GM23248 (cell line): ENCODE results near the gene TNFAIP3. TPM values are rescaled to one million over a fixed set of nuclear protein-coding genes. Genes with fewer than 3 reads are reported as not detected.
"Not testable (repeated sequence)": the region's sequence is repeated elsewhere in the genome, so short reads cannot be mapped to it uniquely, and the experiment has no call there.

Source experiments
- DNase-seq: peaks from one replicate; pipeline ENCODE4 v3.0.0-alpha.2; 2015
- H2AFZ ChIP-seq: fragments of 200-600 bp; sonication (generic); 2 replicates; pipeline ENCODE4 v1.6.1; 2016; ENCODE audit warnings: antibody characterized with exemption
- H3F3A ChIP-seq: fragments of 200-600 bp; sonication (generic); 2 replicates; pipeline ENCODE4 v1.6.1; 2016; ENCODE audit warnings: mild to moderate bottlenecking, antibody characterized with exemption, mixed run types; ENCODE audit not compliant: insufficient read depth
- H3K27ac ChIP-seq: fragments of 200-600 bp; sonication (generic); 2 replicates; pipeline ENCODE4 v1.5.1; 2016; ENCODE audit warnings: mild to moderate bottlenecking
- H3K27me3 ChIP-seq: fragments of 200-600 bp; sonication (generic); replicated peaks from 2 replicates; pipeline ENCODE4 v1.6.1; 2016; ENCODE audit warnings: mild to moderate bottlenecking; ENCODE audit not compliant: insufficient read depth
- H3K36me3 ChIP-seq: fragments of 200-600 bp; sonication (generic); 2 replicates; pipeline ENCODE4 v1.6.1; 2016; ENCODE audit warnings: low read depth, mild to moderate bottlenecking
- H3K4me1 ChIP-seq: fragments of 200-600 bp; sonication (generic); 2 replicates; pipeline ENCODE4 v1.6.1; 2016; ENCODE audit warnings: mild to moderate bottlenecking; ENCODE audit not compliant: insufficient read depth
- H3K4me2 ChIP-seq: fragments of 200-600 bp; sonication (generic); one replicate; pipeline ENCODE4 v1.6.1; 2016; ENCODE audit warnings: mild to moderate bottlenecking; ENCODE audit not compliant: unreplicated experiment
- H3K4me3 ChIP-seq: fragments of 200-600 bp; sonication (generic); 2 replicates; pipeline ENCODE4 v1.5.1; 2016; ENCODE audit warnings: mild to moderate bottlenecking
- H3K79me2 ChIP-seq: fragments of 200-600 bp; sonication (generic); 2 replicates; pipeline ENCODE4 v1.6.1; 2016; ENCODE audit warnings: mild to moderate bottlenecking; ENCODE audit not compliant: insufficient read depth
- H3K9ac ChIP-seq: fragments of 200-600 bp; sonication (generic); 2 replicates; pipeline ENCODE4 v1.6.1; 2016; ENCODE audit warnings: mild to moderate bottlenecking
- H3K9me2 ChIP-seq: fragments of 200-600 bp; sonication (generic); 2 replicates; pipeline ENCODE4 v1.6.1; 2016; ENCODE audit warnings: mixed run types, mild to moderate bottlenecking, moderate library complexity; ENCODE audit not compliant: insufficient read depth
- H3K9me3 ChIP-seq: fragments of 200-600 bp; sonication (generic); one replicate; pipeline ENCODE4 v1.6.1; 2017; ENCODE audit warnings: low read depth
- H4K20me1 ChIP-seq: fragments of 200-600 bp; sonication (generic); 2 replicates; pipeline ENCODE4 v1.6.0; 2016; ENCODE audit not compliant: insufficient read depth
- EZH2 ChIP-seq: fragments of 200-600 bp; sonication (generic); IDR thresholded peaks from 2 replicates; pipeline ENCODE4 v1.6.1; 2018; ENCODE audit warnings: antibody characterized with exemption, mild to moderate bottlenecking; ENCODE audit not compliant: insufficient read depth, poor library complexity, severe bottlenecking
- EZH2phosphoT487 ChIP-seq: fragments of 200-600 bp; sonication (generic); IDR thresholded peaks from 2 replicates; pipeline ENCODE4 v1.6.1; 2018; ENCODE audit warnings: antibody characterized with exemption, moderate library complexity, mild to moderate bottlenecking, low read depth; ENCODE audit not compliant: insufficient read depth
- WGBS, 2 experiments: methylation state at CpG; one replicate each; pipeline ENCODE4 v1.1.6; 2015 to 2017; ENCODE audit warnings: low lambda C conversion rate in 2 of 2, low coverage in 1 of 2; ENCODE audit errors: missing lambda C conversion rate in 2 of 2; 5-methylcytosine and 5-hydroxymethylcytosine counted together
- in situ Hi-C: fragments of 300-500 bp; cut with MboI; formaldehyde crosslinking; loops from 2 replicates; pipeline ENCODE4 v1.15.0; 2020
- polyA plus RNA-seq: library from polyadenylated mRNA; unstranded; fragments of >200 nt; fragmentation: Nextera tagmentation; extraction: Ambion mirVana; gene quantifications from 2 replicates; pipeline ENCODE4 v1.2.1, GENCODE V29; 2016
- total RNA-seq: library from RNA; depleted of rRNA; stranded (reverse); fragments of >200 nt; shearing (Covaris generic); gene quantifications from 2 replicates; pipeline ENCODE4 v1.2.3, GENCODE V29; 2014

The TNFAIP3 gene
- total and polyA plus RNA-seq, 2 experiments from 2014 or later: 2.7 to 6.3 TPM

DNA sequence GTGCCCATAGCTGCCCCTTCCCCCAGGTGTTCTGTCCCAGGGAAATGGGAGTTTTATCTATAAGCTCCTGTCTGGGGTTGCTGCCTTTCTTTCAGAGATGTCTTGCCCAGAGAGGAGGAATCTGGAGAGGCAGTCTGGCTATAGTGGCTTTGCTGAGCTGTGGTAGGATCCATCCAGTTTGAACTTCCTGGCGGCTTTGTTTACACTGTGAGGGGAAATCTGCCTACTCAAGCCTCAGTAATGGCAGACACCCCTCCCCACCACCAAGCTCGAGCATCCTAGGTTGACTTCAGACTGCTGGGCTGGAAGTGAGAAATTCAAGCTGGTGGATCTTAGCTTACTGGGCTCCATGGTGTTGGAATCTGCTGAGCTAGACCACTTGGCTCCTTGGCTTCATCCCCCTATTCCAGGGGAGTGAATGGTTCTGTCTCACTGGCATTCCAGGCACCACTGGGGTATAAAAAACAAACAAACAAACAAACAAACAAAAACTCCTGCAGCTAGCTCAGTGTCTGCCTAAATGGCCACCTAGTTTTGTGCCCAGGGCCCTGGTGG lies 24.0 kb downstream of the TNFAIP3 start:
- no peak overlapping the region for H3K27ac ChIP-seq
- peaks cover 45% of the 10 kb centered on the region for H3K4me1 ChIP-seq
- no peaks in the 10 kb centered on the region for H3K36me3 ChIP-seq
- no peak overlapping the region for H2AFZ ChIP-seq
- TF ChIP-seq EZH2phosphoT487 (no peak), EZH2 (no peak)
- H3K4me2 ChIP-seq: no peak overlapping the region
- H3K9ac ChIP-seq: no peak overlapping the region
- peaks cover 8% of the 10 kb centered on the region for H3K9me3 ChIP-seq
- in situ Hi-C loops: no loop called here
- H3K27me3 ChIP-seq: no peaks in the 10 kb centered on the region
- 97% methylated on average over 2 of the region's 2 CpGs for WGBS, 2 experiments
- H3F3A ChIP-seq: peaks cover 42% of the 10 kb centered on the region
- DNase-seq: no peak
- no peaks in the 10 kb centered on the region for H3K9me2 ChIP-seq
- H4K20me1 ChIP-seq: no peaks in the 10 kb centered on the region
- no peaks in the 10 kb centered on the region for H3K79me2 ChIP-seq
- no peak overlapping the region for H3K4me3 ChIP-seq

DNA sequence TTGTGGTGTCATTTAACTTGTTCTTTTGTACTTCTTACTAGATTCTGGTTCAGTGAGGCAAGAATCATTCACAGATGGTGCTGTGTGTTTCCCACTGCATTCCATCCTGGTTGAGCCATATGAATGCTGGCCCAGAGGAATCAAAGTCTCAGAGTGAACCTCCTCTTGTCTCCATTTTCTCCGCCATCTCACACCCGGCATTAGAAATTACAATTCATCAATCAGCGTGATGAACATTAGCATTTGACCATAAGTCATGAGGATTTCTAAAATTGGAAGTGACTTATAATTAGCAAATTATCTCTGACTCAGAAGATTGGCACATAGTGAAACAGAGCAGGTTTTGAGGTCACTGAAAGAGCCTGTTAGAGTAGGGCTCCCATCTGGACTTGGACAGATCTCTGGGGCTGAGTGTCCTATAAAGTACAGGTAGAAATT lies 25.2 kb downstream of the TNFAIP3 start:
- in situ Hi-C loops: no loop called here
- H3K9me2 ChIP-seq: no peaks in the 10 kb centered on the region
- H3K27me3 ChIP-seq: no peaks in the 10 kb centered on the region
- WGBS, 2 experiments: 2 to 3% methylated on average over 3 of the region's 3 CpGs
- peak overlapping the region; percentile 33 for H3K4me2 ChIP-seq
- no peaks in the 10 kb centered on the region for H3K36me3 ChIP-seq
- peak overlapping the region; percentile 77 for H3K27ac ChIP-seq
- peak overlapping the region; percentile 36; the same call in 1 of the 2 replicates for H2AFZ ChIP-seq
- peaks cover 8% of the 10 kb centered on the region for H3K9me3 ChIP-seq
- no peaks in the 10 kb centered on the region for H4K20me1 ChIP-seq
- peak overlapping the region; percentile 29; the same call in 1 of the 2 replicates for H3K9ac ChIP-seq
- no peak for TF ChIP-seq EZH2
- peak; percentile 73; the same call in 1 of the 2 replicates for TF ChIP-seq EZH2phosphoT487
- H3K4me1 ChIP-seq: peaks cover 48% of the 10 kb centered on the region
- peak; percentile 92 for DNase-seq
- H3K4me3 ChIP-seq: no peak overlapping the region
- no peaks in the 10 kb centered on the region for H3K79me2 ChIP-seq
- H3F3A ChIP-seq: peaks cover 42% of the 10 kb centered on the region

DNA sequence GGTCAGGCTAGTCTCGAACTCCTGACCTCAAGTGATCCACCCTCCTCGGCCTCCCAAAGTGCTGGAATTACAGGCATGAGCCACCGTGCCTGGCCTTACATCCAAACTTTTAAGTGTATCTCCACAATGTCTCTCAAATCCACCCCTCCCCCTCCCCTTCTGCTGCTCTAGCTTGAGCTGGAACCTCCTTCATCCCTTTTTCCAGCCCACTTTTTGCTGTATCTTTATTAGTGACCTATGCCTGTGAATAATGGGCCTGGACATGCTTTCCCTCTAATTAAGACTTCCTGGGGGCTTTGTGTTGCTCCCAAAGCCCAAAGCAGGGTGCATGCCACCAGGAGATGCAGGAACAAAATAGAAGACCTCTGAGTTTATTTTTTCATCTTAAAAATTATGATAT lies 26.1 kb downstream of the TNFAIP3 start:
- peaks cover 48% of the 10 kb centered on the region for H3K4me1 ChIP-seq
- peak overlapping the region; percentile 34; the same call in 1 of the 2 replicates for H3K4me3 ChIP-seq
- H3K36me3 ChIP-seq: no peaks in the 10 kb centered on the region
- no peaks in the 10 kb centered on the region for H3K9me2 ChIP-seq
- no peak overlapping the region for H2AFZ ChIP-seq
- H3K9me3 ChIP-seq: peaks cover 8% of the 10 kb centered on the region
- TF ChIP-seq EZH2phosphoT487: no peak
- no peak for DNase-seq
- WGBS, 2 experiments: 91 to 96% methylated on average over 3 of the region's 3 CpGs
- peaks cover 42% of the 10 kb centered on the region for H3F3A ChIP-seq
- no peak overlapping the region; the same call in 1 of the 2 replicates for H3K9ac ChIP-seq
- H4K20me1 ChIP-seq: no peaks in the 10 kb centered on the region
- no peaks in the 10 kb centered on the region for H3K27me3 ChIP-seq
- in situ Hi-C loops: no loop called here
- H3K27ac ChIP-seq: peak overlapping the region; percentile 77
- H3K4me2 ChIP-seq: peak overlapping the region; percentile 53
- H3K79me2 ChIP-seq: no peaks in the 10 kb centered on the region

DNA sequence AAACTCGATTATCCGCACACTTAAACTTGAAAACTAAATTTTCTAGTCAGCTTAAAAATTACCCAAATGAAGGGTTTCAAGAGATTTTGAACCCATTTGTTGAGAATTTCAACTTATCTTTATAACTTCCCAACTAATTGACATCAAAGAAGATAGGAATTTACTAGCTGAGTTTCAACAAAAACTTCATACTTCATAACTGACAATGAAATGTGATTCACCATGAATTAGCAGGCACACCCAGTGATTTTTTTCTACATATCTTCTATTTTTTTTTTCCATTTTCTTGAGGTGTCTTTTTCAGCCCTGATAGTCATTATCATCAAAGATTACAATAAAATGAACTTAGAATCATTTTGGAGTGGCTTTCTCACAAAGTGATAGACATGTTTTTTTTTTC lies 26.7 kb downstream of the TNFAIP3 start:
- peak; percentile 74 for DNase-seq
- H3K36me3 ChIP-seq: no peaks in the 10 kb centered on the region
- WGBS, 2 experiments: 42 to 56% methylated on average over 2 of the region's 2 CpGs
- no peak overlapping the region; the same call in 1 of the 2 replicates for H3K9ac ChIP-seq
- TF ChIP-seq EZH2: no peak
- TF ChIP-seq EZH2phosphoT487: no peak
- H3K9me2 ChIP-seq: no peaks in the 10 kb centered on the region
- H3F3A ChIP-seq: peaks cover 42% of the 10 kb centered on the region
- H3K4me2 ChIP-seq: peak overlapping the region; percentile 53
- H4K20me1 ChIP-seq: no peaks in the 10 kb centered on the region
- H3K4me3 ChIP-seq: peak overlapping the region; percentile 34
- peak overlapping the region; percentile 77 for H3K27ac ChIP-seq
- in situ Hi-C loops: no loop called here
- H2AFZ ChIP-seq: no peak overlapping the region
- no peaks in the 10 kb centered on the region for H3K79me2 ChIP-seq
- peaks cover 3% of the 10 kb centered on the region for H3K9me3 ChIP-seq
- no peaks in the 10 kb centered on the region for H3K27me3 ChIP-seq
- H3K4me1 ChIP-seq: peaks cover 48% of the 10 kb centered on the region

DNA sequence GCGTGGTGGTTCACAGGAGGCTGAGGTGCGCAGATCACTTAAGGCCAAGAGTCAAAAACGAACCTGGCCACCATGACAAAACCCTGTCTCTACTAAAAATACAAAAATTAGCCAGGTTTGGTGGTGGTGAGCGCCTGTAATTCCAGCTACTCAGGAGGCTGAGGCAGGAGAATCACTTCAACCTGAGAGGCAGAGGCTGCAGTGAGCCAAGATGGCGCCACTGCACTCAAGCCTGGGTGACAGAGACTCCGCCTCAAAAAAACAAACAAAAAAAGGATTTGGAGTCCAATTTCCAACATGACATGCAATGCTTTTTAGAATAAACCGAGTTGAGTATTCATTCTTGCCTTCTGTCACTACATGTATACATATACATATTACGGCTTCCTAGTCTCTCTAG lies 27.3 kb downstream of the TNFAIP3 start:
- H3K36me3 ChIP-seq, H4K20me1 ChIP-seq, DNase-seq, H3K27me3 ChIP-seq, H3K4me3 ChIP-seq, H3K79me2 ChIP-seq, in situ Hi-C loops, H3K9me3 ChIP-seq, H3K9me2 ChIP-seq: not testable (repeated sequence)
- H3K9ac ChIP-seq: peak overlapping the region; percentile 12; the same call in 1 of the 2 replicates
- H3F3A ChIP-seq: peaks cover 42% of the 10 kb centered on the region
- H3K4me1 ChIP-seq: peaks cover 48% of the 10 kb centered on the region
- peak overlapping the region; percentile 57 for H3K4me2 ChIP-seq
- WGBS, 2 experiments: 96% methylated on average over 8 of the region's 8 CpGs
- peak overlapping the region; percentile 43; the same call in 1 of the 2 replicates for H2AFZ ChIP-seq
- peak overlapping the region; percentile 77 for H3K27ac ChIP-seq
